Right atrium auricular region (tissue), 2 donors: ENCODE results near the gene CNP. TPM values are rescaled to one million over a fixed set of nuclear protein-coding genes. Genes with fewer than 3 reads are reported as not detected.
A peak's percentile ranks its signal among the peaks of the same experiment; 100 is the strongest.

Experiments
- DNase-seq: peaks from one replicate; pipeline ENCODE4 v3.0.0-alpha.2; 2019; ENCODE audit warnings: low spot score
- H3K27ac ChIP-seq, 2 donors: fragments of 200-600 bp; sonication (generic); 1 replicate in 1 of 2; 2 replicates in 1 of 2; pipeline ENCODE4 v1.5.1; 2016 to 2019
- H3K27me3 ChIP-seq, 2 donors: fragments of 200-600 bp; sonication (generic); one replicate each; pipeline versions ENCODE4 v1.5.1 to v1.6.0; 2017 to 2019
- H3K36me3 ChIP-seq: fragments of 200-600 bp; sonication (generic); one replicate; pipeline ENCODE4 v1.5.1; 2016
- H3K4me1 ChIP-seq, 2 donors: fragments of 200-600 bp; sonication (generic); one replicate each; pipeline versions ENCODE4 v1.5.1 to v1.6.0; 2017 to 2019
- H3K4me3 ChIP-seq, 2 donors: fragments of 200-600 bp; sonication (generic); 1 replicate in 1 of 2; 2 replicates in 1 of 2; pipeline ENCODE4 v1.5.1; 2017 to 2019; ENCODE audit warnings: mild to moderate bottlenecking in 1 of 2, moderate library complexity in 1 of 2
- H3K9me3 ChIP-seq, 2 donors: fragments of 200-600 bp; sonication (generic); one replicate each; pipeline ENCODE4 v1.5.1; 2019
- total RNA-seq, 2 donors: library from RNA; depleted of rRNA; stranded (reverse); fragments of >200 nt; gene quantifications; one replicate each; pipeline ENCODE4 v1.1.0, GENCODE V29; 2016
- TF ChIP-seq, protein P1 (sequence below), 2 donors: fragments of 200-600 bp; sonication (generic); IDR thresholded peaks; one replicate each; pipeline ENCODE4 v1.5.1; 2019; ENCODE audit warnings: antibody characterized with exemption in 2 of 2

CNP gene
- total RNA-seq, 2 donors from 2014 or later, result 23.1 to 29.5 TPM

DNA sequence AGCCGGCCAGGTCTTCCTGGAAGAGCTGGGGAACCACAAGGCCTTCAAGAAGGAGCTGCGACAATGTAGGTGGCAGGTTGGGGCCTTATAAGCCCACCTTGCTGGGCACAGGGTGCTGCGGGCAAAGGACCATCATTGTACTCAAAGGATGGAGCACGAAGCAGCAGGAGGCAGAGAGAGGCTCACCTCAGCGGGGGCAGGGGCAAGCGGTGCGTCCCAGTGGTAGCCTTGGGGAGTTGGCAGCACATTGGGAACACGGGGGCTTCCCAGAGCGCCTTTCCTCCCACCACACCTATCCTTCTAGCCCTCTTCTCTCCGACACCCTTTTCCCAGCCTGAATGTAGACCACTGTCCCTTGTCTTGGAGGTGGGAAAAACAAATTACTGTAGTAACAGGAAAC, 2.1 kb downstream of the CNP start:
- TF ChIP-seq, protein P1, sequence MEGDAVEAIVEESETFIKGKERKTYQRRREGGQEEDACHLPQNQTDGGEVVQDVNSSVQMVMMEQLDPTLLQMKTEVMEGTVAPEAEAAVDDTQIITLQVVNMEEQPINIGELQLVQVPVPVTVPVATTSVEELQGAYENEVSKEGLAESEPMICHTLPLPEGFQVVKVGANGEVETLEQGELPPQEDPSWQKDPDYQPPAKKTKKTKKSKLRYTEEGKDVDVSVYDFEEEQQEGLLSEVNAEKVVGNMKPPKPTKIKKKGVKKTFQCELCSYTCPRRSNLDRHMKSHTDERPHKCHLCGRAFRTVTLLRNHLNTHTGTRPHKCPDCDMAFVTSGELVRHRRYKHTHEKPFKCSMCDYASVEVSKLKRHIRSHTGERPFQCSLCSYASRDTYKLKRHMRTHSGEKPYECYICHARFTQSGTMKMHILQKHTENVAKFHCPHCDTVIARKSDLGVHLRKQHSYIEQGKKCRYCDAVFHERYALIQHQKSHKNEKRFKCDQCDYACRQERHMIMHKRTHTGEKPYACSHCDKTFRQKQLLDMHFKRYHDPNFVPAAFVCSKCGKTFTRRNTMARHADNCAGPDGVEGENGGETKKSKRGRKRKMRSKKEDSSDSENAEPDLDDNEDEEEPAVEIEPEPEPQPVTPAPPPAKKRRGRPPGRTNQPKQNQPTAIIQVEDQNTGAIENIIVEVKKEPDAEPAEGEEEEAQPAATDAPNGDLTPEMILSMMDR (IDR thresholded peaks at IDR 0.05), result no peak
- H3K27ac ChIP-seq, result no peak overlapping the region
- H3K4me1 ChIP-seq, result peaks cover 0 to 37% of the 10 kb centered on the region in 2 donors
- H3K9me3 ChIP-seq, result no peaks in the 10 kb centered on the region
- DNase-seq, result no peak
- no peaks in the 10 kb centered on the region for H3K27me3 ChIP-seq
- no peak overlapping the region for H3K4me3 ChIP-seq
- H3K36me3 ChIP-seq, result peaks cover 23% of the 10 kb centered on the region

DNA sequence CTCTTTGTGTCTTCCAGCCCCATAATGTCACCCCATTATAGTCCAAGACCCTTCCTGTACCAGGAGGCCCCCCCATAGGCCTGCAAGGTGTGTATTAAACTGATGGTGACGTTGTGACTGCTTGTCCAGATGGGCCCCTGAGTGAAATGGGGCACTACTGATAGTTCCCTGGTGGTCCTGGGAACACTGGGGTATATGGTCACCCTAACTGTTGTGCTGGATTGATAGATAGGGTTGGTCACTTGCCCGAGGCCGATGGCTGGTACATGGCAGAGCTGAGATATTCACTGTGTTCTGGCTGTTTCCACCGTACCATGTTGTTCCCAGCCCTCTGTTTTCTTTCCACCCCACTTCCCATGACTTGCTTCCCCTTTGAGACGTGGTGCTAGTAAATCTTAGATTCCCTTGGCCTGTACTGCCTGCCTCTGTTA, 4.3 kb downstream of the CNP start:
- no peak for DNase-seq
- Histone ChIP-seq H3K4me3 (no peak overlapping the region), H3K4me1 (peaks cover 0 to 30% of the 10 kb centered on the region in 2 donors), H3K27me3 (no peaks in the 10 kb centered on the region), H3K9me3 (no peaks in the 10 kb centered on the region), H3K27ac (no peak overlapping the region), H3K36me3 (peaks cover 46% of the 10 kb centered on the region)
- TF ChIP-seq, protein P1 (IDR thresholded peaks at IDR 0.05), result no peak

DNA sequence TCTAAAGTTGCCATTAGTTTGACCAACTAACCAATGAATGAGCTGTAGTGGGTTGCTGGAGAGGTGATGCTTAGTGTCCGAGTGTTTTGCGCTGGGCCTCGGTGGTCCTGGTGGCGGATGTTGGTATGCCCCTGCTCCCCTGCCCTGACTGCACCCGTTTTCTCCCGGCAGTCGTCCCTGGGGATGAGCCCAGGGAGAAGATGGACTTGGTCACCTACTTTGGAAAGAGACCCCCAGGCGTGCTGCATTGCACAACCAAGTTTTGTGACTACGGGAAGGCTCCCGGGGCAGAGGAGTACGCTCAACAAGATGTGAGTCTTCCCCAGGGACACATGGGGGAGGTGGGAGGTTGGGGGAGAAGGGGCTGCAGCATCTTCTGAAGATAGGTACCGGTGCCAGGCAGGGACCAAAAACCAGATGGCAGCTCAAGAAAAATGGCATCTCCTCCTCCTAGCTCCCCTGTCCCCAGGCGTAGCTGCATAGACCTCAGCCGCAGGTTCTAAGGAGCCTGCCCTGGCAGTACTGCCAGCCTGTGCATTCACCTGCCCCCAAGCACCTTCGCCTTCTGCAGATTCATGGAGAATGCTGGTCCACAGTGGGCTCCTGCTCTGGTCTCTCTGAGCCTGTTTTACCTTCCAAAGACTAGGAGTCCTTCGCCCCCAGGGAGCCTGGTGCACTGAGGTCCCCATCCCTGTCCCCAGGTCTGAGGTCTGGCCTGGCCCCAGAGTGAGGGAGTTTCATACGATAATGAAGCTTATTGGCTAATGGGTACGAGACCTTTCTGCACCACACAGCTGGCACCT, 5.3 kb downstream of the CNP start:
- H3K27ac ChIP-seq, result no peak overlapping the region
- no peaks in the 10 kb centered on the region for H3K27me3 ChIP-seq
- peaks cover 0 to 30% of the 10 kb centered on the region in 2 donors for H3K4me1 ChIP-seq
- no peak for DNase-seq
- H3K4me3 ChIP-seq, result no peak overlapping the region
- peaks cover 56% of the 10 kb centered on the region for H3K36me3 ChIP-seq
- TF ChIP-seq, protein P1 (IDR thresholded peaks at IDR 0.05), result no peak
- H3K9me3 ChIP-seq, result no peaks in the 10 kb centered on the region

DNA sequence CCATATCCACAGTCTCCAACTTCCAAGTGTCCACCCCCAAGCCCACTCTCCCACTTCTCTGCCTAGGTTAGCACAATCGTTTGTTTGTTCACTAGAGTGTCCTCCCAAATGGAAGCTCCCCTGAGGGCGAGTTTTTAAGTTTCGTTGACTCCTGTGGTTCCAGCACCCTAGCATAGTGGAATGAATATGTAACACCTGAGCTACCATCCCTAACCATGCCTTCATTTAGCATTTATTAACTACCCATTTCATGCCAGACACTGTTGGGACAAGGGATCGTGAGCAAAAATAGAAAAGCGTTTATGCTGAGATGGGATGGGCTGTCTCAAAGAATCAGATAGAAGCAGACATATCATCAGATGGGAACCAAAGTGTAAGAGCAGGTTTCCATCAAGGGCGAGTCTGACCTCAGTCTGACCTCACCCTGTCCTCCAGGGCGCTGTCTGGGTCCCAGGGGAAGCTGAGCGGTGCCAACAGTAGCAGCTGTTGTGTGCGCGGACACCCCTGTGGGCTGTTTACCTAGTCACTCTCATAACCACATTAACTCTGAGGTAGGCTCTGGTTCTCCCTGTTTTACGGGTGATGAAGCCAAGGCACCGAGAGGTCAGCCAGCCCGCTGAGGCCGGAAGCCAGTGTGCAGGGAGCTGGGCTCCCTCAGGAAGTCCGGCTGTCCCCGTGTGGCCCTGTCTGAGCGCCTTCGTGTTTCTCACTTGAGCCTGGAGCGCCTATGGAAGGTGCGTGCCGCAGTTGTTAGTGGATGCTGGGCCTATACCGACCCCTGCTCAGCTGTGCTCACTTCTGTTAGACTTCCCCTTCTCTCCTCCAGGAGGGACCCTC, 6.2 kb downstream of the CNP start:
- no peaks in the 10 kb centered on the region for H3K9me3 ChIP-seq
- DNase-seq, result no peak

DNA sequence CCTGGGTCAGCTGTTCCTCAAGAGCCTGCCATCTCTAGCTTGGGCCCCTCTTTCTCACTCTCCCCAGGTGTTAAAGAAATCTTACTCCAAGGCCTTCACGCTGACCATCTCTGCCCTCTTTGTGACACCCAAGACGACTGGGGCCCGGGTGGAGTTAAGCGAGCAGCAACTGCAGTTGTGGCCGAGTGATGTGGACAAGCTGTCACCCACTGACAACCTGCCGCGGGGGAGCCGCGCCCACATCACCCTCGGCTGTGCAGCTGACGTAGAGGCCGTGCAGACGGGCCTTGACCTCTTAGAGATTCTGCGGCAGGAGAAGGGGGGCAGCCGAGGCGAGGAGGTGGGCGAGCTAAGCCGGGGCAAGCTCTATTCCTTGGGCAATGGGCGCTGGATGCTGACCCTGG, 6.8 kb downstream of the CNP start:
- peaks cover 0 to 21% of the 10 kb centered on the region in 2 donors for H3K4me1 ChIP-seq
- H3K27me3 ChIP-seq, result no peaks in the 10 kb centered on the region
- H3K9me3 ChIP-seq, result no peaks in the 10 kb centered on the region
- H3K36me3 ChIP-seq, result peaks cover 71% of the 10 kb centered on the region
- H3K27ac ChIP-seq, result peak overlapping the region in 1 of 2 donors; percentile 33
- DNase-seq, result no peak
- TF ChIP-seq, protein P1 (IDR thresholded peaks at IDR 0.05), result no peak
- H3K4me3 ChIP-seq, result no peak overlapping the region

More for the DNA sequence above, 6.2 kb downstream of the CNP start:
- TF ChIP-seq, protein P1 (IDR thresholded peaks at IDR 0.05), result no peak
- Histone ChIP-seq H3K4me1 (peaks cover 0 to 23% of the 10 kb centered on the region in 2 donors), H3K36me3 (peaks cover 64% of the 10 kb centered on the region), H3K27ac (peak overlapping the region; percentile 25 to 33), H3K27me3 (no peaks in the 10 kb centered on the region), H3K4me3 (no peak overlapping the region)
